Naive thymus-derived CD8-positive, alpha-beta T cell (primary cell): Measurements from ENCODE around the gene PPP1R13L. TPM values are rescaled to one million over a fixed set of nuclear protein-coding genes. Genes with fewer than 3 reads are reported as not detected.
"Not testable (repeated sequence)": the region's sequence is repeated elsewhere in the genome, so short reads cannot be mapped to it uniquely, and the experiment has no call there.

ENCODE experiments used
- ATAC-seq, 2 donors: fragments of 150-1000 bp; cut with Tn5 transposase in 1 of 2; sonication (Bioruptor Pico), chemical (Tn5 transposase) in 1 of 2; 1 replicate in 1 of 2; 2 replicates in 1 of 2; pipeline ENCODE4 v1.10.0; 2021; ENCODE audit warnings: mild to moderate bottlenecking in 2 of 2, moderate library complexity in 2 of 2
- POLR2A ChIA-PET: fragments of 350-600 bp; sonication (Branson Sonifier 250); formaldehyde crosslinking; loops from one replicate; lab custom pipeline; 2021; ENCODE audit warnings: antibody characterized with exemption; lab: Charles Lee
- DNase-seq, 10 donors: peaks; one replicate each; pipeline versions ENCODE4 v3.0.0 to v3.0.0-alpha.2; 2020 to 2022
- H3K27ac Mint-ChIP-seq, 10 donors: one replicate each; pipeline ENCODE4 v1.8.0; 2020 to 2022; ENCODE audit warnings: mild to moderate bottlenecking in 10 of 10, mixed read lengths in 10 of 10, moderate library complexity in 4 of 10, inconsistent platforms in 1 of 10
- H3K27me3 Mint-ChIP-seq, 5 donors: one replicate each; pipeline ENCODE4 v1.8.0; 2021 to 2022; ENCODE audit warnings: mixed read lengths in 5 of 5
- H3K36me3 Mint-ChIP-seq, 3 donors: one replicate each; pipeline ENCODE4 v1.8.0; 2020 to 2022; ENCODE audit warnings: mixed read lengths in 3 of 3, mild to moderate bottlenecking in 2 of 3, inconsistent platforms in 1 of 3
- H3K4me1 Mint-ChIP-seq, 4 donors: one replicate each; pipeline ENCODE4 v1.8.0; 2021 to 2022; ENCODE audit warnings: mixed read lengths in 4 of 4
- H3K4me3 Mint-ChIP-seq, 10 donors: one replicate each; pipeline ENCODE4 v1.8.0; 2020 to 2022; ENCODE audit warnings: mild to moderate bottlenecking in 10 of 10, mixed read lengths in 10 of 10, moderate library complexity in 6 of 10, inconsistent platforms in 1 of 10
- H3K9me3 Mint-ChIP-seq, 9 donors: one replicate each; pipeline ENCODE4 v1.8.0; 2020 to 2022; ENCODE audit warnings: mixed read lengths in 9 of 9, mild to moderate bottlenecking in 3 of 9, inconsistent platforms in 1 of 9, moderate library complexity in 1 of 9
- polyA plus RNA-seq, 3 donors: library from polyadenylated mRNA; unstranded; fragments of 300-500 nt; fragmentation: Illumina TruSeq; gene quantifications; one replicate each; pipeline ENCODE4 v1.2.3, GENCODE V29; 2021
- total RNA-seq, 8 experiments: library from RNA in 2 of 8; stranded (reverse) in 2 of 8; gene quantifications; one replicate each; pipeline ENCODE4 v1.2.3 and lab custom pipeline; 2021 to 2026

Gene PPP1R13L
- total and polyA plus RNA-seq, 5 experiments from 2014 or later = 0.64 to 13.2 (median 2.5) TPM

GRCh38 chr19:45417151-45417550 is 12.3 kb upstream of the PPP1R13L start:
- no peak for ATAC-seq
- POLR2A ChIA-PET = interaction anchor here (0.7 kb wide), 1 partner anchor 216 kb away, joined by 4 read pairs; no protein-coding TSS in a partner anchor
- Mint-ChIP-seq H3K4me3 (no peak overlapping the region), H3K36me3 (peaks cover 0 to 64% (median 15%) of the 10 kb centered on the region in 3 donors), H3K27ac (no peak overlapping the region), H3K4me1 (peaks cover 10 to 30% (median 26%) of the 10 kb centered on the region in 4 donors), H3K27me3 (no peaks in the 10 kb centered on the region), H3K9me3 (no peaks in the 10 kb centered on the region)
- peak in 1 of 10 donors; percentile 45 for DNase-seq

DNA sequence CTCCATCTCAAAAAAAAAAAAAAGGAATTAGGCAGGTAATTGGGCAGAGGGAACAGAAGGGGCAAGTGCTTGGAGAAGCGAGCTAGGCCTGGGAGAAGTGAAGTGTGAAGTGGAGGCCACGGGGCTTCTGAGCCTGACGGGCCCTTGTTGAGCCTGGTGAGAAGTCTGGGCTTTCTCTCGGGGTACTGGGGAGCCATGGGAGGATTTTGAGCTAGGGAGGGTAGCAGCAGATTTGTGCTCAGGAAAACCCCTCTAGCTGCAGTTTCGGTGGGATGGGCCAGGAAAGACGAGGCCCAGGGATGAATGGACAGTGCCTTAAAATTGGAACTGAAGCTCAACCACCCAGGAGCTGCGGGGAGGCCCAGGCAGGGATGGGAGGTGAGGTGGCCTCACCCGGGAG is 9.6 kb upstream of the PPP1R13L start:
- H3K36me3 Mint-ChIP-seq = peaks cover 0 to 50% (median 10%) of the 10 kb centered on the region in 3 donors
- H3K4me3 Mint-ChIP-seq = no peak overlapping the region
- no peak for ATAC-seq
- H3K27me3 Mint-ChIP-seq = no peaks in the 10 kb centered on the region
- POLR2A ChIA-PET = interaction anchor here (0.7 to 0.9 kb wide), 3 partner anchors 9 to 101 kb away, joined by 4 to 7 read pairs (median 5); no protein-coding TSS in a partner anchor
- H3K27ac Mint-ChIP-seq = peak overlapping the region in 1 of 10 donors; percentile 29
- H3K9me3 Mint-ChIP-seq = no peaks in the 10 kb centered on the region
- no peak for DNase-seq
- H3K4me1 Mint-ChIP-seq = peaks cover 2 to 13% (median 12%) of the 10 kb centered on the region in 4 donors

DNA sequence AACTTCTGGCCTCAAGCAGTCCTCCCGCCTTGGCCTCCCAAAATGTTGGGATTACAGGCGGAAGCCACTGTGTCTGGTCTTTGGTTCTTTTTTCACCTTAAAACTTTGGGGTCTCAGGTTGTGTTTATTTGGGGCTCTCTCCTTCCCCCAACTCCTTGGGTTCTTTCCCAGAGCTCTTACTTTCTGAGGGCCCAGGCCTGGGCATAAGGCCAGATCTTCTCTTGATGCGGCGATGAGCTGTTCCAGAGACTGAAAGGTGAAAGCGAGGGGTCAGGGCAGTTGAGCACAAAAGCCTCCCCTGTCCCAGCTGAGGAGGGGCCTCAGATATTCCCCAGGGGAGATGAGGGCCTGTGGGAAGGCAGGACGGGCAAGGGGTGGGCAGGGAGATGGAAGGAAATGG is 8.6 kb upstream of the PPP1R13L start:
- Mint-ChIP-seq H3K4me3 (no peak overlapping the region), H3K27ac (peak overlapping the region in 2 of 10 donors; percentile 29 to 79), H3K27me3 (no peaks in the 10 kb centered on the region), H3K9me3 (no peaks in the 10 kb centered on the region), H3K36me3 (peaks cover 0 to 54% (median 10%) of the 10 kb centered on the region in 3 donors), H3K4me1 (peaks cover 8 to 11% (median 9%) of the 10 kb centered on the region in 4 donors)
- POLR2A ChIA-PET = no interaction called here
- no peak for ATAC-seq
- no peak for DNase-seq

- not testable (repeated sequence) for H3K9me3 Mint-ChIP-seq, DNase-seq, H3K4me3 Mint-ChIP-seq, ATAC-seq, H3K27me3 Mint-ChIP-seq
- peaks cover 18 to 33% (median 27%) of the 10 kb centered on the region in 4 donors for H3K4me1 Mint-ChIP-seq
- POLR2A ChIA-PET = interaction anchor here (0.7 to 0.8 kb wide), 2 partner anchors 15 to 911 kb away, joined by 5 to 6 read pairs; no protein-coding TSS in a partner anchor
- peaks cover 0 to 35% (median 10%) of the 10 kb centered on the region in 3 donors for H3K36me3 Mint-ChIP-seq
- peak overlapping the region in 1 of 10 donors; percentile 29 for H3K27ac Mint-ChIP-seq
These were observed 5.5 kb upstream of the PPP1R13L start for GRCh38 chr19:45410330-45410729.

DNA sequence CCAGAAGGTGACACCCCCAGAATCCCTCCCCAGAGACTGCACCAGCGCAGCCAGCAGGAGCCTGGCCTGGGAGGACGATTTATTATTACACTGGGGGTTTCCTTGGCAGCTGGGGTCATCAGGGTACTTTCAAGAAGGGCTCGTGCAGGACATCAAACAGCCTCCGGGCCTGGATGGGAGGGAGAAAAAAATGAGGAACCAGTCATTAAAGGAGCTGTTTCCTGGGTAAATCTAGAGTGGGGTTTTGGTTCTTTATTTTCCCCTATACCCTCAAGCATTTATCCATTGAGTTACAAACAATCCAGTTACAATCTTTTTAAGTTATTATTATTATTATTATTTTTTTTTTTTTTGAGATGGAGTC is 4.7 kb upstream of the PPP1R13L start:
- ATAC-seq (no peak), DNase-seq (no peak)
- Mint-ChIP-seq H3K36me3 (peaks cover 0 to 29% (median 9%) of the 10 kb centered on the region in 3 donors), H3K4me1 (peaks cover 18 to 41% (median 35%) of the 10 kb centered on the region in 4 donors), H3K27ac (peak overlapping the region in 3 of 10 donors; percentile 23 to 84 (median 43)), H3K27me3 (peaks cover 2 to 10% (median 2%) of the 10 kb centered on the region in 5 donors), H3K9me3 (no peaks in the 10 kb centered on the region), H3K4me3 (peak overlapping the region in 1 of 10 donors; percentile 56)
- POLR2A ChIA-PET = interaction anchor here (0.7 to 1.4 kb wide), 3 partner anchors 12 to 910 kb away, joined by 3 to 6 read pairs (median 5); no protein-coding TSS in a partner anchor

GRCh38 chr19:45408830-45409556 is 4.1 kb upstream of the PPP1R13L start:
- no peak for DNase-seq
- Mint-ChIP-seq H3K27me3 (peaks cover 2 to 16% (median 7%) of the 10 kb centered on the region in 5 donors), H3K36me3 (peaks cover 0 to 24% (median 5%) of the 10 kb centered on the region in 3 donors), H3K9me3 (no peaks in the 10 kb centered on the region), H3K4me3 (peak overlapping the region in 1 of 10 donors; percentile 20), H3K27ac (peak overlapping the region in 5 of 10 donors; percentile 4 to 84 (median 43)), H3K4me1 (peaks cover 23 to 46% (median 40%) of the 10 kb centered on the region in 4 donors)
- no peak for ATAC-seq
- POLR2A ChIA-PET = interaction anchor here (1.4 kb wide), 1 partner anchor 13 kb away, joined by 3 read pairs; no protein-coding TSS in a partner anchor

DNA sequence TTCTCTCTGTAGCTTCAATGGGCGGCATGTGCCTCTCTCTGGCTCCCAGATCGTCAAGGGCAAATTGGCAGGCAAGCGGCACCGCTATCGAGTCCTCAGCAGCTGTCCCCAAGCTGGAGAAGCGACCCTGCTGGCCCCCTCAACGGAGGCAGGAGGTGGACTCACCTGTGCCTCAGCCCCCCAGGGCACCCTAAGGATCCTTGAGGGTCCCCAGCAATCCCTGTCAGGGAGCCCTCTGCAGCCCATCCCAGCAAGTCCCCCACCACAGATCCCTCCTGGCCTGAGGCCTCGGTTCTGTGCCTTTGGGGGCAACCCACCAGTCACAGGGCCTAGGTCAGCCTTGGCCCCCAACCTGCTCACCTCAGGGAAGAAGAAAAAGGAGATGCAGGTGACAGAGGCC is 3.3 kb upstream of the PPP1R13L start:
- no peaks in the 10 kb centered on the region for H3K9me3 Mint-ChIP-seq
- POLR2A ChIA-PET = no interaction called here
- H3K36me3 Mint-ChIP-seq = peaks cover 0 to 15% (median 4%) of the 10 kb centered on the region in 3 donors
- peaks cover 7 to 25% (median 15%) of the 10 kb centered on the region in 5 donors for H3K27me3 Mint-ChIP-seq
- ATAC-seq (no peak), DNase-seq (no peak)
- peaks cover 23 to 52% (median 42%) of the 10 kb centered on the region in 4 donors for H3K4me1 Mint-ChIP-seq
- H3K4me3 Mint-ChIP-seq = peak overlapping the region in 8 of 10 donors; percentile 22 to 69 (median 46)
- peak overlapping the region in 3 of 10 donors; percentile 40 to 84 (median 50) for H3K27ac Mint-ChIP-seq

GRCh38 chr19:45407585-45407984 is 2.7 kb upstream of the PPP1R13L start:
- not testable (repeated sequence) for DNase-seq, H3K9me3 Mint-ChIP-seq, ATAC-seq
- Mint-ChIP-seq H3K27me3 (peaks cover 10 to 30% (median 17%) of the 10 kb centered on the region in 5 donors), H3K4me3 (peak overlapping the region in 7 of 10 donors; percentile 19 to 100 (median 92)), H3K36me3 (peaks cover 0 to 11% (median 1%) of the 10 kb centered on the region in 3 donors), H3K4me1 (peaks cover 23 to 52% (median 45%) of the 10 kb centered on the region in 4 donors), H3K27ac (peak overlapping the region in 1 of 10 donors; percentile 19)
- POLR2A ChIA-PET = interaction anchor here (0.7 kb wide), 1 partner anchor 13 kb away, joined by 3 read pairs; no protein-coding TSS in a partner anchor

DNA sequence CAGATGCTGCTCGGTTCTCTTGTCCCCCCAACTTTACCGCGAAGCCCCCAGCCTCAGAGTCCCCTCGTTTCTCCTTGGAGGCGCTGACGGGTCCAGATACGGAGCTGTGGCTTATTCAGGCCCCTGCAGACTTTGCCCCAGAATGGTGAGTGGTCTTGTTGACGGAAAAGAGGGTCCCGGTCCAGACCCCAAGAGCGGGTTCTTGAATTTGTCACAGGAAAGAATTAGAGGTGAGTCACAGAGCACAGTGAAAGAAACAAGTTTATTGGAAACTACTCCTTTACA is 2.2 kb upstream of the PPP1R13L start:
- ATAC-seq (no peak), DNase-seq (no peak)
- H3K9me3 Mint-ChIP-seq = no peaks in the 10 kb centered on the region
- POLR2A ChIA-PET = interaction anchor here (0.7 kb wide), 1 partner anchor 13 kb away, joined by 3 read pairs; no protein-coding TSS in a partner anchor
- H3K27me3 Mint-ChIP-seq = peaks cover 10 to 33% (median 19%) of the 10 kb centered on the region in 5 donors
- H3K27ac Mint-ChIP-seq = peak overlapping the region in 8 of 10 donors; percentile 51 to 96 (median 76)
- peaks cover 23 to 52% (median 46%) of the 10 kb centered on the region in 4 donors for H3K4me1 Mint-ChIP-seq
- peaks cover 0 to 7% (median 0%) of the 10 kb centered on the region in 3 donors for H3K36me3 Mint-ChIP-seq
- peak overlapping the region; percentile 92 to 100 (median 94) for H3K4me3 Mint-ChIP-seq

- Mint-ChIP-seq H3K27me3 (peaks cover 12 to 39% (median 21%) of the 10 kb centered on the region in 5 donors), H3K36me3 (peaks cover 0 to 7% (median 0%) of the 10 kb centered on the region in 3 donors), H3K9me3 (no peaks in the 10 kb centered on the region), H3K4me1 (peaks cover 23 to 52% (median 46%) of the 10 kb centered on the region in 4 donors), H3K27ac (peak within 1 kb of the TSS; percentile 86 to 98 (median 96)), H3K4me3 (peak within 1 kb of the TSS; percentile 92 to 100 (median 94))
- peak; percentile 78 to 82 for ATAC-seq
- POLR2A ChIA-PET = interaction anchor here (0.6 to 1.2 kb wide), 5 partner anchors 8 to 451 kb away, joined by 3 to 7 read pairs (median 3); partner anchors contain the start of gene CLPTM1
- peak; percentile 54 to 89 (median 69) for DNase-seq
These were observed 1.6 kb upstream of the PPP1R13L start, which contains the start of gene POLR1G for GRCh38 chr19:45406226-45407090. Gene POLR1G, plus strand, starts transcription at chr19:45406644. Its CDS starts 53 bp downstream, at chr19:45406697.

- peak overlapping the region; percentile 86 to 98 (median 96) for H3K27ac Mint-ChIP-seq
- DNase-seq = peak; percentile 72 to 92 (median 82)
- POLR2A ChIA-PET = interaction anchor here (0.6 to 1.2 kb wide), 4 partner anchors 9 to 451 kb away, joined by 3 to 7 read pairs (median 4); partner anchors contain the start of gene CLPTM1
These were observed 761 bp upstream of the PPP1R13L start for GRCh38 chr19:45405435-45406225.

More at GRCh38 chr19:45405435-45406225, 761 bp upstream of the PPP1R13L start:
- peaks cover 23 to 52% (median 45%) of the 10 kb centered on the region in 4 donors for H3K4me1 Mint-ChIP-seq
- peaks cover 0 to 7% (median 0%) of the 10 kb centered on the region in 3 donors for H3K36me3 Mint-ChIP-seq
- peaks cover 12 to 39% (median 21%) of the 10 kb centered on the region in 5 donors for H3K27me3 Mint-ChIP-seq
- H3K9me3 Mint-ChIP-seq = no peaks in the 10 kb centered on the region
- H3K4me3 Mint-ChIP-seq = peak overlapping the region; percentile 92 to 100 (median 94)
- ATAC-seq = peak; percentile 63 to 68
